GM12878 (cell line): Measurements from ENCODE around the gene PCSK5.

Experiments used
- ATF7 ChIP-seq: fragments of 450-650 bp; IDR thresholded peaks from 2 replicates; pipeline ENCODE4 v1.6.1; 2016; ENCODE audit warnings: low read depth, mild to moderate bottlenecking
- CREB1 ChIP-seq: IDR thresholded peaks from 2 replicates; pipeline ENCODE4 v1.6.1; 2012; ENCODE audit warnings: low read depth, mild to moderate bottlenecking, inconsistent platforms
- EP300 ChIP-seq, 2 experiments: fragments of 150-350 bp in 1 of 2; IDR thresholded peaks; 2 replicates each; pipeline ENCODE4 v1.6.1; 2011 to 2012; ENCODE audit warnings: low read depth in 2 of 2, low read length in 2 of 2, borderline replicate concordance in 1 of 2, improper control_type of control experiment in 1 of 2, inconsistent platforms in 1 of 2; ENCODE audit not compliant: control insufficient read depth in 1 of 2
- ESRRA ChIP-seq: IDR thresholded peaks from 2 replicates; pipeline ENCODE4 v1.6.1; 2012; ENCODE audit warnings: mild to moderate bottlenecking, low read length, improper control_type of control experiment
- EZH2 ChIP-seq: IDR thresholded peaks from 2 replicates; pipeline ENCODE4 v1.6.1; 2012; ENCODE audit warnings: low read depth, mild to moderate bottlenecking, control low read depth, inconsistent platforms, low read length, borderline replicate concordance; ENCODE audit not compliant: control insufficient read depth
- MYC ChIP-seq: IDR thresholded peaks from 2 replicates; pipeline ENCODE4 v1.6.1; 2011; ENCODE audit warnings: mild to moderate bottlenecking, low read length, moderate library complexity, inconsistent platforms; ENCODE audit not compliant: insufficient read depth, insufficient replicate concordance, insufficient read length, severe bottlenecking
- NR2C2 ChIP-seq: IDR thresholded peaks from 2 replicates; pipeline ENCODE4 v1.6.1; 2011; ENCODE audit warnings: borderline replicate concordance, low read depth; ENCODE audit not compliant: control insufficient read depth, insufficient read length
- PAX5 ChIP-seq: IDR thresholded peaks from 2 replicates; pipeline ENCODE4 v1.6.1; 2011; ENCODE audit warnings: low read depth, low read length, borderline replicate concordance
- POLR2AphosphoS2 ChIP-seq: IDR thresholded peaks from 2 replicates; pipeline ENCODE4 v1.6.1; 2011; ENCODE audit warnings: low read depth, mild to moderate bottlenecking, low read length, improper control_type of control experiment, moderate library complexity
- SMAD5 ChIP-seq: IDR thresholded peaks from 2 replicates; pipeline ENCODE4 v1.6.1; 2016; ENCODE audit warnings: antibody characterized with exemption, low read depth
- TF ChIP-seq, protein P1 (sequence below), 3 experiments: IDR thresholded peaks in 2 of 3; conservative IDR thresholded peaks in 1 of 3; 2 replicates each; pipeline ENCODE4 v1.5.1; 2011; ENCODE audit warnings: low read depth in 3 of 3, low read length in 3 of 3, mild to moderate bottlenecking in 3 of 3, control low read depth in 2 of 3, moderate library complexity in 2 of 3, inconsistent platforms in 1 of 3, mixed read lengths in 1 of 3; ENCODE audit not compliant: control insufficient read depth in 2 of 3, insufficient read depth in 1 of 3; ENCODE audit errors: extremely low read depth in 1 of 3
- TF ChIP-seq, protein P2 (sequence below): fragments of 450-650 bp; IDR thresholded peaks from 2 replicates; pipeline ENCODE4 v1.6.1; 2016; ENCODE audit warnings: mild to moderate bottlenecking

DNA sequence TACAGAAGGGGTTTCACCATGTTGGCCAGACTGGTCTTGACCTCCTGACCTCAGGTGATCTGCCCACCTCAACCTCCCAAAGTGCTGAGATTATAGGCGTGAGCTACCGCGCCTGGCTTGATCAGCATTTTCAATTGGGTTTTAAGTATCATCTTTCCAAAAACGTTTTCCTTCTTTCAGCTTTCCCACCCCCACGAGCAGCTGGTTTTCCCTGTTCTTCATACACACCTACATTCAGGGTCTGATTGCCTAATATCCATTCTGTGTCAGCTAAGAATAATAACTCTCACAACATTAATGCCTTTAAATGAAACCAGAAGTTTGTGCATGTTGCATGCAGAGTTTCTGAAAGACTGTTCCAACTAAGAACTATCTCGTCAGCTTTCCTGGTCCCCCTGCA is 465.4 kb downstream of the PCSK5 start:
- TF ChIP-seq, protein P1, sequence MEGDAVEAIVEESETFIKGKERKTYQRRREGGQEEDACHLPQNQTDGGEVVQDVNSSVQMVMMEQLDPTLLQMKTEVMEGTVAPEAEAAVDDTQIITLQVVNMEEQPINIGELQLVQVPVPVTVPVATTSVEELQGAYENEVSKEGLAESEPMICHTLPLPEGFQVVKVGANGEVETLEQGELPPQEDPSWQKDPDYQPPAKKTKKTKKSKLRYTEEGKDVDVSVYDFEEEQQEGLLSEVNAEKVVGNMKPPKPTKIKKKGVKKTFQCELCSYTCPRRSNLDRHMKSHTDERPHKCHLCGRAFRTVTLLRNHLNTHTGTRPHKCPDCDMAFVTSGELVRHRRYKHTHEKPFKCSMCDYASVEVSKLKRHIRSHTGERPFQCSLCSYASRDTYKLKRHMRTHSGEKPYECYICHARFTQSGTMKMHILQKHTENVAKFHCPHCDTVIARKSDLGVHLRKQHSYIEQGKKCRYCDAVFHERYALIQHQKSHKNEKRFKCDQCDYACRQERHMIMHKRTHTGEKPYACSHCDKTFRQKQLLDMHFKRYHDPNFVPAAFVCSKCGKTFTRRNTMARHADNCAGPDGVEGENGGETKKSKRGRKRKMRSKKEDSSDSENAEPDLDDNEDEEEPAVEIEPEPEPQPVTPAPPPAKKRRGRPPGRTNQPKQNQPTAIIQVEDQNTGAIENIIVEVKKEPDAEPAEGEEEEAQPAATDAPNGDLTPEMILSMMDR (IDR thresholded peaks at IDR 0.05 in 2 of 3, conservative IDR thresholded peaks at IDR 0.05 in 1 of 3; ENCODE audit: control insufficient read depth in 2 of 3, extremely low read depth in 1 of 3, insufficient read depth in 1 of 3, low read depth in 3 of 3, low read length in 3 of 3) = no peak
- TF ChIP-seq MYC = no peak
- no peak for TF ChIP-seq NR2C2
- no peak for TF ChIP-seq CREB1
- no peak for TF ChIP-seq EZH2
- no peak for TF ChIP-seq SMAD5
- no peak for TF ChIP-seq EP300 (IDR thresholded peaks at IDR 0.05; ENCODE audit: borderline replicate concordance in 1 of 2, control insufficient read depth in 1 of 2, low read depth in 2 of 2, low read length in 2 of 2)
- no peak for TF ChIP-seq PAX5
- no peak for TF ChIP-seq ATF7
- TF ChIP-seq, protein P2, sequence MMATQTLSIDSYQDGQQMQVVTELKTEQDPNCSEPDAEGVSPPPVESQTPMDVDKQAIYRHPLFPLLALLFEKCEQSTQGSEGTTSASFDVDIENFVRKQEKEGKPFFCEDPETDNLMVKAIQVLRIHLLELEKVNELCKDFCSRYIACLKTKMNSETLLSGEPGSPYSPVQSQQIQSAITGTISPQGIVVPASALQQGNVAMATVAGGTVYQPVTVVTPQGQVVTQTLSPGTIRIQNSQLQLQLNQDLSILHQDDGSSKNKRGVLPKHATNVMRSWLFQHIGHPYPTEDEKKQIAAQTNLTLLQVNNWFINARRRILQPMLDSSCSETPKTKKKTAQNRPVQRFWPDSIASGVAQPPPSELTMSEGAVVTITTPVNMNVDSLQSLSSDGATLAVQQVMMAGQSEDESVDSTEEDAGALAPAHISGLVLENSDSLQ = no peak
- no peak for TF ChIP-seq POLR2AphosphoS2
- TF ChIP-seq ESRRA = no peak
